Measurements from ENCODE around the gene TJP3. TPM values are rescaled to one million over a fixed set of nuclear protein-coding genes. Genes with fewer than 3 reads are reported as not detected.

TJP3 gene
- total RNA-seq, 2 donors from 2014 or later, result 268 to 296 TPM

GRCh38 chr19:3720349-3720917, 12.2 kb downstream of the TJP3 start:
- Histone ChIP-seq H3K9me3 (no peaks in the 10 kb centered on the region), H3K27me3 (no peaks in the 10 kb centered on the region), H3K27ac (peak overlapping the region; percentile 83), H3K36me3 (no peaks in the 10 kb centered on the region), H3K4me3 (peak overlapping the region; percentile 45), H3K9ac (ENCODE audit: low read depth in 2 of 2, low read length in 2 of 2) (peak overlapping the region in 1 of 2 donors; percentile 3), H3K4me1 (peaks cover 11% of the 10 kb centered on the region)
- intact Hi-C loops (cut with DNase I), result no loop called here
- TF ChIP-seq, protein P1, sequence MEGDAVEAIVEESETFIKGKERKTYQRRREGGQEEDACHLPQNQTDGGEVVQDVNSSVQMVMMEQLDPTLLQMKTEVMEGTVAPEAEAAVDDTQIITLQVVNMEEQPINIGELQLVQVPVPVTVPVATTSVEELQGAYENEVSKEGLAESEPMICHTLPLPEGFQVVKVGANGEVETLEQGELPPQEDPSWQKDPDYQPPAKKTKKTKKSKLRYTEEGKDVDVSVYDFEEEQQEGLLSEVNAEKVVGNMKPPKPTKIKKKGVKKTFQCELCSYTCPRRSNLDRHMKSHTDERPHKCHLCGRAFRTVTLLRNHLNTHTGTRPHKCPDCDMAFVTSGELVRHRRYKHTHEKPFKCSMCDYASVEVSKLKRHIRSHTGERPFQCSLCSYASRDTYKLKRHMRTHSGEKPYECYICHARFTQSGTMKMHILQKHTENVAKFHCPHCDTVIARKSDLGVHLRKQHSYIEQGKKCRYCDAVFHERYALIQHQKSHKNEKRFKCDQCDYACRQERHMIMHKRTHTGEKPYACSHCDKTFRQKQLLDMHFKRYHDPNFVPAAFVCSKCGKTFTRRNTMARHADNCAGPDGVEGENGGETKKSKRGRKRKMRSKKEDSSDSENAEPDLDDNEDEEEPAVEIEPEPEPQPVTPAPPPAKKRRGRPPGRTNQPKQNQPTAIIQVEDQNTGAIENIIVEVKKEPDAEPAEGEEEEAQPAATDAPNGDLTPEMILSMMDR (IDR thresholded peaks at IDR 0.05), result no peak
- DNase-seq, result peak; percentile 93

- TF ChIP-seq, protein P1 (IDR thresholded peaks at IDR 0.05), result no peak
- peaks cover 20% of the 10 kb centered on the region for H3K4me1 ChIP-seq
- intact Hi-C loops (cut with DNase I), result no loop called here
- peak overlapping the region; percentile 45 for H3K4me3 ChIP-seq
- H3K36me3 ChIP-seq, result no peaks in the 10 kb centered on the region
- peak; percentile 97 for DNase-seq
- no peaks in the 10 kb centered on the region for H3K9me3 ChIP-seq
- H3K9ac ChIP-seq (ENCODE audit: low read depth in 2 of 2, low read length in 2 of 2), result peak overlapping the region; percentile 52 to 72
- H3K27me3 ChIP-seq, result no peaks in the 10 kb centered on the region
- peak overlapping the region; percentile 83 for H3K27ac ChIP-seq
Measured at GRCh38 chr19:3721131-3721886, 13.1 kb downstream of the TJP3 start.

GRCh38 chr19:3721887-3722442, 13.8 kb downstream of the TJP3 start:
- H3K9ac ChIP-seq (ENCODE audit: low read depth in 2 of 2, low read length in 2 of 2), result peak overlapping the region; percentile 52 to 72
- no peak for DNase-seq
- intact Hi-C loops (cut with DNase I), result no loop called here
- no peaks in the 10 kb centered on the region for H3K9me3 ChIP-seq
- H3K27ac ChIP-seq, result peak overlapping the region; percentile 75
- peaks cover 21% of the 10 kb centered on the region for H3K4me1 ChIP-seq
- TF ChIP-seq, protein P1 (IDR thresholded peaks at IDR 0.05), result no peak
- H3K27me3 ChIP-seq, result no peaks in the 10 kb centered on the region
- peak overlapping the region; percentile 45 for H3K4me3 ChIP-seq
- no peaks in the 10 kb centered on the region for H3K36me3 ChIP-seq

DNA sequence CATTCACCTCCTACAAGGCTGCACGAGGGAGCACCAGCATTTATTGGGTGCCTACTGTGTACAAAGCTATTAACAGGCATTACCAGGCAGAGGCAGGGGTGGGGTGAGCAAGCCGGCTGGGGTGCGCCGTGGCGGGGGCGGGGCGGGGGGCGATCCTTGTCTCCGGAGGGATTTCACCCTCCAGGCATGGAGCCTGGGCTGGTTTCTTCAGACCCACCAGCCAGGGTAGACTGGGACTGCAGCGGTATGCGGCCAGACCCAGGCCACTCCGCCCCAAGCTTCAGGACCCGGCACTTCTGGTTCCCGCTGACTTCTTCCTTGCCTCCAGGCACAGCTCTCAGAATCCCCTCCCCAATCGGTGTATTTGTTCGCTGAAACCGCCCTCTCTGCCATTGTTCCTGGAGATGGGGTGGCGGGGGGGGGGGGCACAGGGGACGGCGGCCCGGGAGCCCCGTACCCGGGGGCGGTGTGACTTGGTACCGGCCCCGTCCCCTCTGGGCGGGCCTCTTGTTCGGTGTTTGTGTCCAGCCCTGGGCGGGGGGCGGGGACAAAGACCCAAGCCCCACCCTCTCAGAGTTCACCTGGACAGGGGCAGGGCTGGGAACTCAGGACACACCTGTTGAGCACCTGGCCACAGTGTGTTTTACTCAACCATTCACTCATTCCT, 14.4 kb downstream of the TJP3 start:
- Histone ChIP-seq H3K9me3 (no peaks in the 10 kb centered on the region), H3K27ac (peak overlapping the region; percentile 75), H3K4me3 (peak overlapping the region; percentile 45), H3K36me3 (no peaks in the 10 kb centered on the region), H3K27me3 (no peaks in the 10 kb centered on the region), H3K4me1 (peaks cover 21% of the 10 kb centered on the region), H3K9ac (ENCODE audit: low read depth in 2 of 2, low read length in 2 of 2) (peak overlapping the region; percentile 52 to 72)
- peak; percentile 84 for DNase-seq
- intact Hi-C loops (cut with DNase I), result no loop called here
- TF ChIP-seq, protein P1 (IDR thresholded peaks at IDR 0.05), result no peak

- intact Hi-C loops (cut with DNase I), result no loop called here
- Histone ChIP-seq H3K4me3 (peak overlapping the region; percentile 45), H3K9me3 (no peaks in the 10 kb centered on the region), H3K4me1 (peaks cover 21% of the 10 kb centered on the region), H3K36me3 (no peaks in the 10 kb centered on the region), H3K27ac (peak overlapping the region; percentile 75), H3K27me3 (no peaks in the 10 kb centered on the region), H3K9ac (ENCODE audit: low read depth in 2 of 2, low read length in 2 of 2) (peak overlapping the region in 1 of 2 donors; percentile 49)
- TF ChIP-seq, protein P1 (IDR thresholded peaks at IDR 0.05), result no peak
- no peak for DNase-seq
Measured at GRCh38 chr19:3723110-3723488, 14.9 kb downstream of the TJP3 start.

Measured in colonic mucosa (tissue), 4 donors.